ENCODE measurements around the gene MICAL2. TPM values are rescaled to one million over a fixed set of nuclear protein-coding genes. Genes with fewer than 3 reads are reported as not detected.
A peak's percentile ranks its signal among the peaks of the same experiment; 100 is the strongest.

MICAL2 gene
- total RNA-seq, 1 donor from 2014 or later: 406 TPM

DNA sequence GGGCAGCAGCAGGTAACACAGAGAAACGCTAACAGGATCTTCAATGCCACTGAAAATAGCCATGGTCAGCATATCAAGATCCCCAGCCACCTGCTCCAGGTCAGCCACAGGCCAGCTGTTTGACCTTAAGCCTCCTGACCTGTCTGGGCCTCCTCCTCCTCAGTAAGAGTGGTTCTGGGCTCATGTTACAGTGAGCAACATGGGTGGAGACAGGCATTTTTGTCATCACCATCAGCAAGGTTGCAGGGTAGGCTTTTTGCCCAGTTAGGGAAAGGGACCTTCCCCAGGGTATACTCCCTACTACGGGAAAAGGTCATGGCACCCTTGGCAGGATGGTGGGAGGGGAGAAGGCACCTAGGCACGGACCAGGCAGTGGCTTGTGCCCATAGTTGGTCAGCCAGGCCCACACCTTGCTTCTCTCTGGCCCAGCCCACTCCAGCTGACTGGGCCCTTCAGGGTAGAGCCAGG lies 135.2 kb downstream of the MICAL2 start:
- DNase-seq (ENCODE audit: low read depth, low spot score): no peak

DNA sequence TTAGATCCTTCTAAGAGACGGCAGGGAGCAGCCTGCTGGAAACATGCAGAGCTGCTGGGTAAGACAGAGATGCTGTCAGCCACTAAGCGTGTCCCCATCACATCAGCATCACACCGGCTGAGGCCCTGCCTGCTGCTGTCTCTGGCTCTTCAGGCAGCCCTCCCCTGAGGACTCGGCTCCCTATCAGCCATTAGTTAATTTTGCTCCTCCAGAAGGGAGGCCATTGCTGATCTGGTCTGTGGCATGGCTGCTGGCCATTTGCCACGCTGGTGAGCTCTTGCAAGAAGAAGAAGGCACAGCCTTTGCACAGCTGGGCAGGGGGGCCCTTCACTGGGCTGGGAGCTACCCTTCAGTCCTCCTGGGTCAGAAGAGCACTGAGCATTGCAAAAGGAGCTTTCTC lies 135.8 kb downstream of the MICAL2 start:
- no peak for DNase-seq (ENCODE audit: low read depth, low spot score)

DNA sequence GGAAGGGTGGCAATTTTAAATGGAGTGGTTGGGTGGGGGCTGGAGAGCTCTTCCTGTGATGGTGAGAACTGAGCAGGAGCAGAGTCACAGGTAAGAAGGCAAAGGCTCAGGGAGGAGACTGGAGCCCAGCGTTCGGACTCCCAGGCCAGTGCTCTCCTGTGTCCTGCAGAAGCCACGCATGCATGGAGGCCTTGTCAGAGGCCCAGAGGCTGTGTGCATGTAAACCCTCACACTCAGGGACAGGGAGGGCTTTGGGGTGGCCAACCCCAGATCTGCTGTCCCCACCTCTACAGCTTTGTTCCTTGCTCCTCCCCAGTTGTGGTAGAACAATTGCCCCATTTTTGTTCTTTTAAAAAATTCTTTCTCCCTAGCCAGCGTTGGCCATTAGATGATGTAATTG lies 136.6 kb downstream of the MICAL2 start:
- no peak for DNase-seq (ENCODE audit: low read depth, low spot score)

DNA sequence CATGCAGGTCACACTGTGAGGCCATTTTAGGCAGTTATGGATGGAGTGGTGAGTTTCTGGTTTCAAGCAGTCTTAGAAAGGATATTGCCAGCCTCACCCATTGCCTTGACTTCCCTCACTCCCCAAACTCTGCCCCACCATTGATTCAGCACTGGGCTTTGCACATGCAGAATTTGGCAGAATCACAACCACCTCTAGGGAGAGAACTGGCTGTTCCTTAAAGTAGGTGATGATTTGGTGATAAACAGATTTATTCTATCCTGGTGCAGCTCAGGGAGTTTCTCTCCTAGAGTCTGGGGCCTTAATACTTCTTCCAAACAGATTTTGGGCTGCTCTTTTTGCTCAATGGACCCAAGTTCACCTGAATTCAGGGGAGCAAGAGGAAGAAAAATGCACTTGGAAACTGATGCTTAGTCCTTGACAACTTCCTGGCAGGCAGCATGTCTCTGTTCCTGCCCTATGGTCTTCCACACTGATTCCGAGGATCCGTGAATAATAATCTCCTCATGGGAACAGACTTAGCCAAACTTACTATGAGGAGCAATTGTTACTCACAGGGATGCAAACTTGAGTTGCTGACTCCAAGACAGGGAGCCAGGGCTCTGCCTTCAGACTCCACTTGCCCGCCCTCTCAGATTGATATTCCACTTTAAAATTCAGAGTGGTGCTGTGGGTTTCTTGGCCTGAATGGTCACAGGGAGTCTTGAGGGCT lies 137.3 kb downstream of the MICAL2 start:
- no peak for DNase-seq (ENCODE audit: low read depth, low spot score)

DNA sequence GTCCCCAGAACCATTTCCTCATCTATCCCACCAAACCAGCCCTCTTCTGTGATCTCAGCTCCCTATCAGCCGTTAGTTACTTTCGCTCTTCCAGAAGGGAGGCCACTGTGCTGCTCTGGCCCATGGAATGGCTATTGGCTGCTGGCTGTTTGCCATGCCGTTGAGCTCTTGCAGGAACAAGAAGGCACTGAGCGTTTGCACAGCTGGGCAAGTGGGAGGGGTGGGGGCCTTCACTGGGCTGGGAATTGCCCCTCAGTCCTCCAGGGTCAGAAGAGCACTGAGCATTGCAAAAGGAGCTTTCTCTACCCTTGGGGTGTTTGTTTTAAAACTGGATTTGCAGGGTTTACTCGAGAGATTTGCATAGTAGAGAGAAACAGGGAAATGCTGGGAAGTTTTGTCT lies 137.9 kb downstream of the MICAL2 start:
- DNase-seq (ENCODE audit: low read depth, low spot score): no peak

DNA sequence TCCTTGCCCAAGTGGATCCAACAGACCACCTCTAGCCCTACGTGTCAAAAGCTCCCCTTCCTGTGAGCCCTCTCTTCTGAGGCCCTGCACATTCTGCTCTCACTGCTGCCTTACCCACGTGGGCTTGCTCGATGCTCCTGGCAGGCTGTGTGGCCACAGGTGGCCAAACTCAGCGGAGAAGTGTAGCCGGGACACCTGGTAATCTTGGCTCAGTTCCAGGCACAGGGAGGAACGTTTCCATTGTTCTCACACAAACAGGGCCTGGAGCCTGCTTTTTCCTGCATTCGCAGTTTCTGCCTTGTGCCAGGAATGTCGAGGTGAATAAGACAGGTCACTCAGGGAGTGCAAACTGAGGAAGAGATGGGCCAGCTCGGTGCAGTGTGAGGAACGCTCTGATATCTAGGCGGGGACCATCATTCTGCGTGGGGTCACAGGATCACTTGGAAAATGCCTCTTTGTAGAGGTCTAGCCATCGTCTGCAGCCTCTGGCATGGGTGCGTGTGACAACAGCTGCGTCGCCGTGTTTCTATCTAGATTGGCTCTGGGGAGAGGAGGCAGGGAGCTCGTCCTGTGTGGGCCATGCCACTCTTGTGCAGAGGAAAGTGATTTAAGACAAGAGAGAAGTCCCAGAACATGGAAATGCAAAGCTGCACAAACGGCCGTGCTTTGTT lies 139.3 kb downstream of the MICAL2 start:
- DNase-seq (ENCODE audit: low read depth, low spot score): peak; percentile 69

DNA sequence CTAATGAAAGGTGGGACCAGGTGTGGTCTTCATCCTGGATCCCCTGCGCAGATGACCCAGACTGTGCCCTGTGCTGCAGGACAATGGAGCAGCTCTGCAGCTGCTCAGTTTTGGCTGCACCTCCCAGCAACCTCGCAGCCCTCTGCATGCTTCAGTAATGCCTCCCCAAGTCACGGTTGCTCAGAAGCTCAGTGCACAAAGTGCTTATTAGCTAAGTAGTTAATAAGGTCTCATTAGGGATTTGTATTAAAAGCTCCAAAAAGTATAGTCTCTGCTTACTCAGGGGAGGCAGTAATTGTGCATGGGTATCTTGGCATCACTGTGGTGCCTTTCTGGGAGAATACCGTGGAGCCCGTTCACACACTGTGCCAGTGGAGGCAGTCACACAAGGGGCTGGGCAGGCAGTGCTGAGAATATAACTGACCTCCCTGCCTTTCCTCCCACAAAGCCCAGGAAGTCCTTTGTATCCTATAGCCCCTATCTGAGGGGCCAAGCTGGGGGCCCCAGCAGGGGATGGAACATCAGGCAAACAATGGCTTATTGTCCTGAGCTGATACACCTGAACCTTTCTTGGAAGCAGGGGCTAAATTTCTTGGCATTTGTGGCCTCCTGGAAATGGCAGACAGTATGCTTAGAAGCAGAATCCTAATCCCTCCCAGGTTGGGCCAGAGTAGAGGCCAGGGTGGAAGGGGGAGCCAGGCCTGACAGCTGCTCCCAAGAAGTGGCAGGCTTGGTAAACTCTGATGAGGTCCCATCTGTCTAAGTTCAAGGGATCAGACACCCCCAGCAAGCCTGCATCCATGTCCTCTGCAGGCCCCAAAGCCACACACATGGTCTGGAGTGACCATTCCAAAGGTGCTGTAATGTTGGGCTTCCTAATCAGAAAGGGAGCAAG lies 141.5 kb downstream of the MICAL2 start:
- DNase-seq (ENCODE audit: low read depth, low spot score): no peak

DNA sequence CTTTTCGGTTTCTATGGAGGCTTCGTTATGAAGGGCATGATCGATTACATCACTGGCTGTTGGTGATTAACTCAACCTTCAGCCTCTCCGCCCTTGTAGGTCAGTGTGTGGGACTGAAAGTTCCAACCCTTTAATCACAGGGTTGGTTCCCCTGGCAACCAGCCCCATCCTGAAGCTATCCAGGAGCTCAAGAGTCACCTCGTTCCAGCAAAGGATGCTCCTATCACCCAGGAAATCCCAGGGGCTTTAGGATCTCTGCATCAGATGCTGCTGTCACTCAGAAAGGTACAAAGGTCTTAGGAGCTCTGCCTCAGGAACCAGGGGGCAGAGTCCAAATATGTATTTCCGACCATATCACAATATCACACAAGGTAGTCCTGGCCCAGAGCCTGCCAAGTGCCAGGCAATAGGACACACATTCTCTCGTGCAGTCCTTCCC lies 143.5 kb downstream of the MICAL2 start:
- DNase-seq (ENCODE audit: low read depth, low spot score): no peak

DNA sequence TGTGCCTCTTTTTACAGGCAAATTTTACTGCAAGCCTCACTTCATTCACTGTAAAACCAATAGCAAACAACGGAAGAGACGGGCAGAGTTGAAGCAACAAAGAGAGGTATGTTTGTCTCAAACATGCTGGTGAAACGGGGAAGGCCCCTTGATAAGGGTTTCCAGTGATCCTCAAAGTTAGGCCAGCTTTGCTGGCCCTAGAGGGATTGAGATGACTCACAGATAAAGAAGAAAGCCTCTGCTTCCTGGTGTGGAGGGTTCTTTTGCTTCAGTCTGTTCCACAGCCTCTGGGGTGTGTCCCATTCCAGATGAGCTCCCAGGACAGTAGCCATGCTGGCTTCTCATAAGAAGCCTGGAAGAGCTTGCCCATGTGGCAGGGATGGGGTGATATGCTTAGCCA lies 148.1 kb downstream of the MICAL2 start:
- no peak for DNase-seq (ENCODE audit: low read depth, low spot score)

DNA sequence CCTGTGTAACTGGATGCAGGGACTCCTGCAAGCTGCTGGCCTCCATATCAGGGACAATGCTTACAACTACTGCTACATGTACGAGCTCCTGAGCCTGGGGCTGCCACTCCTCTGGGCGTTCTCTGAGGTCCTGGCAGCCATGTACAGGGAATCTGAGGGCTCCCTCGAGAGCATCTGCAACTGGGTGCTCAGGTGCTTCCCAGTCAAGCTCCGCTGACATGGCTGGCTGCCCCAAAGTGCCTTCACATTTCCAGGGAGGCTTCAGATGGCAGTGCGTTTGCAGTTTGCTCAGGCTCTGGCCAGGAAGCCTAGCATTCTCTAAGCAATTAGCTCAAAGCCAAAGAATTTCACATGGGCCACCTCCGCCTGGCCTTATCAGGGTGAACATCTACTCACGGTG lies 149.6 kb downstream of the MICAL2 start:
- no peak for DNase-seq (ENCODE audit: low read depth, low spot score)

DNA sequence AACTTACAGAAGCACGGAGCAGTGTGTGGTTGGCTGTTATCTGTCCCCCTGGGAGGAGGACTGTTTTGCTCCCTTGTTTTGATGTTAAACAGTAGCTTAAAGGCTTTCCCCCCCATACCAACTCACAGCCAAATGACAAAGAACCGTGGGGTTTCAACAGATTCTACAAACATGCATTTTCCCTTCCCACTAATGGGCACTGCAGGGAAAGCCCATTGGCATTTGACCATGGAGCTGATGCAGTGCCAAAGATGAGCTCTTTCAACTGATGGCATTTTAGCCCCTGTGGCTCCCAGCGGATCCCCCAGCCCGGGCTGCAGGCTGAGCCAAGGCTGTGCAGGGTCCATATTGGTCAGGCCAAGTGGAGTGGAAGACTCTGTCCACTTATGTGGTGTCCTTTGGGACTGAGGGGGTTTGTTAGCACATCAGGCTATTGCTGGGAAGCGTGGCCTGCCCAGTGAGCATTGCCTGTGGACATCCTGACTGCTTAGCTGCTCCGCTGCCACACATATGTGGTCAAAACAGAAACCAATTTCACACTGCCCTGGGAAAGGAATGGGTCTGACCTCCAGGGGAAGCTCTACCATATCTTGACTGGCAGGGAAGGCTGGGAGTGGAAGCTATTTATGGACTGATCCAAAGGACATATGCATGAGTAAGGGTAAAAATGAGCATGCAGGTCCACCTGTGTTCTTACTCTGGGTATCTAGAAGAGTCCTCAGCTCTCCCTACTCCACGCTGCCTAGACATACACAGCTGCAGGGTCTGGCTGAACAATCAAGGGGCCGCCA lies 150.5 kb downstream of the MICAL2 start:
- DNase-seq (ENCODE audit: low read depth, low spot score): no peak

DNA sequence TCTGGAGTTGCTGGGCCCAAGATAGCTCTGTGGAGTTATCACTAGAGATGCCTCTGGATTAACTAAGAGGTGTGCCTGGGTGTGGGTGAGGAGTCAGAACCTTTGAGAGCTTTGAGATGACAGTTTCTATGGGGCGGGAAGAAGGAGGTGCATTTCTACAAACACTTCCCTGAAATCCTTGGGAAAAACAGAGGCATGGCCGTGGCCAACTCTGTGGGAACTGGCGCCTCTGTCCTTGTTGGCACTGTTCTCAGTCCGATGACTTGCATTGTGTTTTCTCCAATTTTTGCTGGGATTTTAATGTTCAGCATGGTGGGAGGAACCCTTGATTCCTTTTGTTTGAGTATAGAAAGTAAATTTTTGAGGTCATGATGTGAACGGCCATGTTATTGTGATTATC lies 151.2 kb downstream of the MICAL2 start:
- no peak for DNase-seq (ENCODE audit: low read depth, low spot score)

DNA sequence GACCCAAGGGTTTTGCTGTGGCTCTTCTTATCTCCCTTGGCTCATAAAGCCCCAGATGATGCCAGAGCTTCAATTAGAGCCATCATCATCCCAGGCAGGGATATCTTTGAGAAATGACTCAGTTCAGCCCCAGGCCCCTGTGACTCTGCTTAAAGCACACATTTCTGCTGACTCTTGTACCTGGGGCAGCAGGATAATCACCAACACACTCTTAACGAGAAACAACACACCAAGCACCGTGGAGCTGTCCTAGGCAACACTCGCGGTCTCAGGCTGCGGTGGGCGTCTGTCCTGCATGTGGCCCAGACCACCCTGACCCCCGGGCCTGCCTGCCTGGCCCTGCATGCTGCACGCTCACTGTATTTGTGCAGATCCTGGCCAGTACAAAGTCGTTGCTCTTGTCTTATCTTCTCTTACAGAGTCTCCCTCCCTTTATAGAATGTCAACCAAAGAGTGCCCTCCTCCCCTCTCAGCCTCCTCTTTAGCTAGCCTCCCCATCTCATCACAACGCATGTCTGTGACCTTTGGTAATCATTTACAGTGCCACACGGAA lies 152.8 kb downstream of the MICAL2 start:
- DNase-seq (ENCODE audit: low read depth, low spot score): no peak

DNA sequence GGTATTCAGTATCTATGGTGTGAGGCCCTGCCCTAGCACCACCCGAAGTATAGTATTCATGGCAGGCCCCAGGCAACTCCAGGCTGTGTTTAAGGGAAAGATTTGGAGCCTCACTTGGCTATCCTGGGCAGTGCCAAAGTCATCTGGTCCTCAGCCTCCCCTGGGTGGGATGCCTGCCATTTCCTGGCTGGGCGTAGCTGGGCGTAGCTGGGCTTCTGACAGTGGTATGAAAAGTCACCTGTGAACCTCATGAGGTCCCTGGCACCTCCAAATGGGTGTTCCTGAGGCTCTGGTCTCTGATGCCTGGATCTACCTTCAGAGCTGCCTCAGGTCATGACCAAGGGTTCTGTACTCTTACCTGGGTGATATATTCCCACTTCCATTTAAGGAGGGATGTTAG lies 154.0 kb downstream of the MICAL2 start:
- no peak for DNase-seq (ENCODE audit: low read depth, low spot score)

DNA sequence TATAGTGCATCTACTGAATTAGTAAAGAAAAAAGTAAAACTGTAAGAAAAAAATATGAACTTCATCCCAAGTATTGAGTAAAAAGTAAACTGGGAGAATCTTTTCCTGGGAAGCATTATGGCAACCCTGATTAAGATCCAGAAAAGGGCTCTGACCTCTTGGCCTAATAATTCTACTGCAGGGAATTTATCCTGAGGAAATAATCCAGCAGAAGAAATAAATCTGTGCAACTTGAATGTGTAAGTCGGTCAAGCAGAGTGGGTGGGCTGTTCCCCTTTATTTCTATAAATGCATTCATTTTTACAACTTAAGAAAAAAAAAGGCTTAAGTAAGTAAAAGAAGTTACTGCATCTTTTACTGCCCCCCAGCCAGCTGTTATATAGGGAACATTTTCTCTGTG lies 155.7 kb downstream of the MICAL2 start:
- DNase-seq (ENCODE audit: low read depth, low spot score): no peak

DNA sequence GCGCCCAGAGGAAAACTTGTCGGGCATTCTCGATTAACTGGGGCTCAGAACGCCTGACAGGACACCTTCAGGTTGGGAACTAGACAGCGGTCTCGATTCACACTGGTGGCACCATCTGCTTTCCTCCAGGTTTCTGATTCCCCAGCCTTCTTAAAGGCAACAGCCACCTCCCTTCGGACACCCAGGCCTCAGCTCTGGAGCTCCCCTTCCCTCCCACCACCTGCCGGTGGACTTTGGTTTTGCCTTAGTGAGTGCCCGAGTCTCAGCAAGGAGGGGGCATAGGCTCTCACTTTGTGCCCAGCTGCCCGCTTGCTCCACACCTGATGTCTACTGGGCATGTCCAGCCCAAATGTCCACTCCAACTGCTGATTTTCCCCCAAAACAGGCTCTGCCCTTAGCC lies 156.6 kb downstream of the MICAL2 start:
- no peak for DNase-seq (ENCODE audit: low read depth, low spot score)

DNA sequence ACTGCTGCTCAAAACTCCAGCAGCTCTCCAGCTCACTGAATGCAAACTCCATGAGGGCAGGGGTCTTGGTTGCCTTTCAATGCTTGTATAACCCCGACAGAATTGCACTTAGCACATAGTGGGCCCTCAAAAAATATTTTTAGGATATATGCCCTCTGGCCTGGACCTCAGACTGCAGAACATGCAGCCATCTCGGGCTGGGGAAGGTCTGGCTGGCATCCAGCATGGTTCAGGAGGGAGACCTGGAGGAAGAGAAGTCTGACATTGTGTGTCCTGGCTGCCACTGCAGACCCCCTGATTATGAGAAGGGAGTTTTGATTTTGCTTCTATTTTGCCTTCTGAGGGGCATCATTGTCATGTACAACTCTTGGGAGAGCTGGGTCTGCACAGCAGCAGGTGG lies 157.5 kb downstream of the MICAL2 start:
- DNase-seq (ENCODE audit: low read depth, low spot score): no peak

DNA sequence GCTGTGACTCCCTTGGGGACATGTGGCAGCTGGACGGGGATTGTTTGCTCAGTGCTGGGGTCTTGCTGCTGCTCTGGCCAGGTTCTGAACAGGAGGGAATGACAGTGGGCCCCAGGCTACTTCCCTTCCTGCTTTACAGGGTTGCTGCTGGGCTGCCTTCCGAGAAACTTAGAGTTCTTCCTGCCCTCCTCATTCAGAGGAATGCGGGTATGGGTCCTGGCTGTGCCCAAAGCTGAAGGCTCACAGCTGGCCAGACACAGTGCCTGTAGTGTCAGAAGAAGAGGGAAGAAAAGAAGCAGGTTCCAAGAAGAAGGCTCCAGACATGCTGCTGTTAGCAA lies 158.7 kb downstream of the MICAL2 start:
- peak; percentile 54 for DNase-seq (ENCODE audit: low read depth, low spot score)

DNA sequence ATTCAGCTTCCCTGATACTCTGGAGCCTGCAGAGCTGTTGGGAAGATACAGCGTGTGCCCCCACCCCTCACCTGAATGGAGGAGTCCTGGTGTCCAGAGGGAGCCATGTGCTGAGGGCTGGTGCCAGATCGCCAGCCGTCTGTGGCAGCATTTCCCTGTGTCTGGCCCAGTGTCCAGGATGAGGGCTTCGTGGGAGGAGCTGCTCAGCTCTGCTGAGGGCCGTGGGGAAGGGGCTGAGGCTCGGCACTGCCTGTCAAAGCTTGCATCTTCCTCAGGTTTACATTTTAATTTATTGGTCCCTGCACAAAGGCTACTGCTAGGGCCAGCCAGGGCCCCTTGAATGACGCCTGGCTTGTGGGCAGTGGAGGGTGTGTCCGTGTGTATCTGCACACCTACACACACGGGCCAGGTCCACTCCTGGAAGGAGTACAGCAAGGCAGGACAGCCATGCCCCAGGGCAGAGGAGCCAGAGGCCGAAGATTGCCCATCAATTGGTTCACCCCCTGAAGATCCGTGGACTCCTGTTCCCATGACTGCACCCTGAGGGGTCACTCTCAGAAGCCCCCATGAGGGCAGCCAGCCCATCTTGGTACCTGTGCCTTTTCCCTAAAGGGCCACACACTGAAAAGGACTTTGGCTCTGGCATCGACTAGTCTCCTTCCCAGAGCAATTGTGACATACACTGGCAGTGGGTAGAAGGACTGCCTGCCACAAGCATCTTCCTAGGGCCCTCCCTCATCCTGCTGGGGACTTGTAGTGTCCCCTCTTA lies 159.2 kb downstream of the MICAL2 start:
- no peak for DNase-seq (ENCODE audit: low read depth, low spot score)

DNA sequence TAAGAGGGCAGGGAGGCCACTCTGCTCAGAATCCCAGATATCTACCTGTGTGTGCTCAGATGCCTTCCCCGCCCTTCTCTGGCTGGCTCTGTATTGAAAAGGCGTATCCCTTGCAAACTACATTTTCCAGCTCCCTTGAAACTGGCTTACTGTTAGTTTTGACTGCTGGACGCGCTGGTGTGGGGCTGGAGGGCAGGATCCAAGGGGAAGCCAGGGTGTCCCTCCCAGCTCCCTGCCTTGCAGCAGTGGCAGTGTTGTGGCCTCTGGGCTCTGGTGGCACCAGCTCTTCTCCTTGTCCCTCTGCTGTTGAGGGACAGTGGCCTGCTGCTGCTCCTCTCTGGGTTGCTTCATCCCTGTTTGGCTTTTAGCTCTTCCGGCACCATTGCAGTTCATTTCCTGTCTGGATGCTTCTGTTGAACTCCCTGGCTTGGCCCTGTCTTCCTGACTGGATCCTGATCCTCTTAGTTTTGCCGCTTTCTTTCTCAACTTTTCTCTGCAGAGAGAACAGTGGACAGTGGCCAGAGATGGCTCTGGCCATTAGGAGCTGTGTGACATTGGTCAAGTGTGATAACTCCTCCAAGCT lies 159.9 kb downstream of the MICAL2 start:
- DNase-seq (ENCODE audit: low read depth, low spot score): no peak
